HepG2 (cell line): Measurements from ENCODE around the gene THRAP3. TPM values are rescaled to one million over a fixed set of nuclear protein-coding genes. Genes with fewer than 3 reads are reported as not detected.

Source experiments
- GATA4 ChIP-seq: sonication (generic); IDR thresholded peaks from 2 replicates; pipeline ENCODE4 v1.6.1; 2016; ENCODE audit warnings: antibody characterized with exemption, low read depth, borderline replicate concordance
- HES4 ChIP-seq: sonication (generic); formaldehyde crosslinking; IDR thresholded peaks from 2 replicates; pipeline ENCODE4 v1.9.0; 2021; ENCODE audit warnings: mild to moderate bottlenecking, missing genetic modification reagents, borderline replicate concordance
- HMGXB4 ChIP-seq, 2 experiments: sonication (generic) in 1 of 2; formaldehyde crosslinking in 1 of 2; IDR thresholded peaks; 2 replicates each; pipeline versions ENCODE4 v1.4.0 to v1.6.1; 2018 to 2020; ENCODE audit warnings: missing genetic modification reagents in 2 of 2, borderline replicate concordance in 1 of 2, low read depth in 1 of 2, mild to moderate bottlenecking in 1 of 2, missing biosample characterization in 1 of 2
- ISX ChIP-seq: sonication (generic); formaldehyde crosslinking; conservative IDR thresholded peaks from 2 replicates; pipeline ENCODE4 v1.5.0; 2020; ENCODE audit warnings: missing genetic modification reagents
- MTERF4 ChIP-seq: sonication (generic); formaldehyde crosslinking; IDR thresholded peaks from 2 replicates; pipeline ENCODE4 v1.8.0; 2023; ENCODE audit warnings: mild to moderate bottlenecking, missing genetic modification reagents
- NBN ChIP-seq: fragments of 450-650 bp; conservative IDR thresholded peaks from 2 replicates; pipeline ENCODE4 v1.6.1; 2017
- NFE2L1 ChIP-seq: sonication (generic); formaldehyde crosslinking; IDR thresholded peaks from 2 replicates; pipeline ENCODE4 v1.4.0; 2020; ENCODE audit warnings: missing genetic modification reagents, mild to moderate bottlenecking, borderline replicate concordance
- PATZ1 ChIP-seq: sonication (generic); formaldehyde crosslinking; IDR thresholded peaks from 2 replicates; pipeline ENCODE4 v1.4.0; 2020; ENCODE audit warnings: missing genetic modification reagents
- PRMT3 ChIP-seq: sonication (generic); formaldehyde crosslinking; IDR thresholded peaks from 2 replicates; pipeline ENCODE4 v1.8.1; 2022; ENCODE audit warnings: low read depth, mild to moderate bottlenecking, moderate library complexity, missing genetic modification reagents, borderline replicate concordance
- REST ChIP-seq, 2 experiments: IDR thresholded peaks; 2 replicates each; pipeline ENCODE4 v1.6.1; 2011 to 2012; ENCODE audit warnings: low read length in 2 of 2, borderline replicate concordance in 1 of 2, low read depth in 1 of 2, mild to moderate bottlenecking in 1 of 2, moderate library complexity in 1 of 2
- SALL2 ChIP-seq: sonication (generic); formaldehyde crosslinking; IDR thresholded peaks from 2 replicates; pipeline ENCODE4 v1.8.1; 2023; ENCODE audit warnings: mild to moderate bottlenecking, missing genetic modification reagents, inconsistent platforms
- SCMH1 ChIP-seq: sonication (generic); formaldehyde crosslinking; IDR thresholded peaks from 2 replicates; pipeline ENCODE4 v1.9.0; 2021; ENCODE audit warnings: missing genetic modification reagents, mild to moderate bottlenecking, borderline replicate concordance
- ZBTB8A ChIP-seq: sonication (generic); formaldehyde crosslinking; IDR thresholded peaks from 2 replicates; pipeline ENCODE4 v1.4.0; 2020; ENCODE audit warnings: mild to moderate bottlenecking, low read depth, missing genetic modification reagents, borderline replicate concordance
- ZNF343 ChIP-seq: sonication (generic); formaldehyde crosslinking; IDR thresholded peaks from 2 replicates; pipeline ENCODE4 v1.4.0; 2020; ENCODE audit warnings: mild to moderate bottlenecking, missing genetic modification reagents
- ZNF446 ChIP-seq: sonication (generic); formaldehyde crosslinking; IDR thresholded peaks from 2 replicates; pipeline ENCODE4 v1.5.0; 2020; ENCODE audit warnings: mild to moderate bottlenecking, missing genetic modification reagents
- ZNF530 ChIP-seq: sonication (generic); formaldehyde crosslinking; IDR thresholded peaks from 2 replicates; pipeline ENCODE4 v1.5.0; 2020; ENCODE audit warnings: low read depth, mild to moderate bottlenecking, missing genetic modification reagents
- ZNF546 ChIP-seq: sonication (generic); formaldehyde crosslinking; conservative IDR thresholded peaks from 2 replicates; pipeline ENCODE4 v1.8.1; 2023; ENCODE audit warnings: mild to moderate bottlenecking, missing genetic modification reagents
- ZNF660 ChIP-seq: sonication (generic); formaldehyde crosslinking; IDR thresholded peaks from 2 replicates; pipeline ENCODE4 v1.5.1; 2020; ENCODE audit warnings: mild to moderate bottlenecking, low read depth, missing genetic modification reagents, borderline replicate concordance
- ZNF737 ChIP-seq: sonication (generic); formaldehyde crosslinking; IDR thresholded peaks from 2 replicates; pipeline ENCODE4 v1.5.0; 2020; ENCODE audit warnings: missing genetic modification reagents, mild to moderate bottlenecking, borderline replicate concordance
- ZNF75D ChIP-seq: sonication (generic); formaldehyde crosslinking; IDR thresholded peaks from 2 replicates; pipeline ENCODE4 v1.8.1; 2023; ENCODE audit warnings: missing genetic modification reagents, mild to moderate bottlenecking, borderline replicate concordance
- ZNF781 ChIP-seq: sonication (generic); formaldehyde crosslinking; IDR thresholded peaks from 2 replicates; pipeline ENCODE4 v1.5.1; 2020; ENCODE audit warnings: borderline replicate concordance, mild to moderate bottlenecking, missing genetic modification reagents; ENCODE audit errors: not compliant biosample characterization
- polyA plus RNA-seq, 8 experiments: library from polyadenylated mRNA; depleted of rRNA in 3 of 8; stranded (reverse) in 7 of 8; unstranded in 1 of 8; fragments of >200 nt; fragmentation: Illumina TruSeq in 4 of 8; extraction: Trizol in 4 of 8; gene quantifications; 2 replicates each; pipeline versions ENCODE4 v1.2.1 to v1.2.3, GENCODE V29; 2011 to 2016; ENCODE audit warnings: low read depth in 4 of 8, missing spikeins in 1 of 8, mixed read lengths in 1 of 8; ENCODE audit not compliant: insufficient read depth in 1 of 8
- total RNA-seq, 5 experiments: library from RNA; depleted of rRNA; stranded (reverse); fragments of >200 nt; fragmentation: Illumina TruSeq; extraction: Trizol; gene quantifications; 2 replicates each; pipeline ENCODE4 v1.2.3, GENCODE V29; 2016; ENCODE audit warnings: low read depth in 1 of 5

THRAP3 gene
- total and polyA plus RNA-seq, 2 of the 13 experiments (the other 11 are each of a cell fraction or from before 2014, with no cell fraction given): 45.0 to 92.6 TPM

- TF ChIP-seq REST (IDR thresholded peaks at IDR 0.05; ENCODE audit: borderline replicate concordance in 1 of 2, low read depth in 1 of 2, low read length in 2 of 2) (no peak), ZNF737 (CRISPR knock-in tag) (no peak), MTERF4 (no peak), NBN (no peak), ISX (CRISPR knock-in tag) (no peak; the same call in 1 of the 2 replicates), ZBTB8A (CRISPR knock-in tag) (no peak), NFE2L1 (CRISPR knock-in tag) (peak; percentile 73; the same call in 1 of the 2 replicates), ZNF546 (CRISPR knock-in tag) (no peak), GATA4 (no peak), ZNF781 (CRISPR knock-in tag) (no peak), HES4 (CRISPR knock-in tag) (no peak), ZNF343 (CRISPR knock-in tag) (no peak), HMGXB4 (CRISPR knock-in tag; IDR thresholded peaks at IDR 0.05; ENCODE audit: borderline replicate concordance in 1 of 2, low read depth in 1 of 2) (no peak), PATZ1 (peak; percentile 55), SCMH1 (CRISPR knock-in tag) (no peak), ZNF660 (CRISPR knock-in tag) (no peak), ZNF446 (CRISPR knock-in tag) (no peak), ZNF530 (CRISPR knock-in tag) (no peak), SALL2 (CRISPR knock-in tag) (no peak), PRMT3 (CRISPR knock-in tag) (no peak), ZNF75D (CRISPR knock-in tag) (no peak)
These were observed 24.1 kb downstream of the THRAP3 start (continued) for GRCh38 chr1:36248250-36248894.
